ENCODE data around the gene CCR5. TPM values are rescaled to one million over a fixed set of nuclear protein-coding genes. Genes with fewer than 3 reads are reported as not detected.

The CCR5 gene
- total and polyA plus RNA-seq, 2 of the 8 experiments (the other 6 are each of a cell fraction or from before 2014, with no cell fraction given) = not detected

DNA sequence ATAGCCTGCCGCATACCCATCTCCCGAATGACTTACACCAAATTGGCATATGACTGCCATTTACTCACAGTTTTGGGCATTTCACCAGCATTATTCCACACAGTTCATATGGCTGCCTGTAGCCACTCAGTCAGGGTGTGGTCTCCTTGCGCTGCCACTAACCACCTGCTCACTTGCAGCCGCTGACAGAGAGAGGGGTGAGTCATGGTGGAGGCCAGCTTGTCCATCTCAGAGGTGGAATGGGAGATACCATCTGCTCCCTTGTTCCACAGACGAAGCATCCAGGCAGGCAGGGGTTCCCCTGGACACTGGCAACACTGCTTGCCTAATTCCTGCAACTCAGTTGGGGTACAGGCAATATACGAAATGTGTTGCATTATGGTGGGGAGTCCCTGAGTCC lies 51.9 kb downstream of the CCR5 start (continued):
- TF ChIP-seq BACH1 (IDR thresholded peaks at IDR 0.05; ENCODE audit: low read length) (no peak), GTF2F1 (IDR thresholded peaks at IDR 0.05; ENCODE audit: borderline replicate concordance, low read depth, low read length) (no peak), CREB1 (IDR thresholded peaks at IDR 0.05) (no peak)
